Keratinocyte (primary cell): Measurements from ENCODE around the gene ANTXR2. TPM values are rescaled to one million over a fixed set of nuclear protein-coding genes. Genes with fewer than 3 reads are reported as not detected.

Experiments used
- DNase-seq: peaks from one replicate; pipeline ENCODE4 v3.0.0-alpha.2; 2011; ENCODE audit warnings: low read depth, missing footprints, low spot score
- FAIRE-seq: peaks from 2 replicates; lab custom pipeline; 2011; peaks lifted over from hg19 to GRCh38; lab: Jason Lieb, UNC
- H2AFZ ChIP-seq: 2 replicates; pipeline ENCODE4 v1.6.0; 2012; ENCODE audit warnings: low read length, control low read depth, inconsistent platforms; ENCODE audit not compliant: control insufficient read depth
- H3K27ac ChIP-seq: 2 replicates; pipeline ENCODE4 v1.5.1; 2011; ENCODE audit warnings: low read length; ENCODE audit not compliant: control insufficient read depth, insufficient read depth
- H3K27me3 ChIP-seq: 3 replicates; pipeline ENCODE4 v1.6.0; 2011; ENCODE audit warnings: low read length; ENCODE audit not compliant: control insufficient read depth, insufficient read depth; ENCODE audit errors: extremely low read depth
- H3K36me3 ChIP-seq, 2 experiments: 2 replicates in 1 of 2; 3 replicates in 1 of 2; pipeline ENCODE4 v1.5.1; 2011; ENCODE audit warnings: low read length in 2 of 2, mild to moderate bottlenecking in 1 of 2; ENCODE audit not compliant: control insufficient read depth in 2 of 2, insufficient read depth in 2 of 2; ENCODE audit errors: extremely low read depth in 1 of 2
- H3K4me1 ChIP-seq: 3 replicates; pipeline ENCODE4 v1.5.1; 2011; ENCODE audit warnings: low read length; ENCODE audit not compliant: control insufficient read depth, insufficient read depth; ENCODE audit errors: extremely low read depth
- H3K4me2 ChIP-seq: 3 replicates; pipeline ENCODE4 v1.6.0; 2011; ENCODE audit warnings: low read depth, low read length; ENCODE audit not compliant: control insufficient read depth, insufficient read depth; ENCODE audit errors: extremely low read depth
- H3K4me3 ChIP-seq, 3 experiments: fragments of 200-600 bp in 1 of 3; sonication (generic) in 1 of 3; 2 replicates in 2 of 3; 3 replicates in 1 of 3; pipeline ENCODE4 v1.5.1; 2011 to 2016; ENCODE audit warnings: low read length in 3 of 3, mild to moderate bottlenecking in 3 of 3, control low read depth in 2 of 3, inconsistent platforms in 1 of 3, low read depth in 1 of 3, mixed read lengths in 1 of 3, mixed run types in 1 of 3, moderate library complexity in 1 of 3; ENCODE audit not compliant: control insufficient read depth in 2 of 3, insufficient read depth in 2 of 3; ENCODE audit errors: extremely low read depth in 1 of 3
- H3K79me2 ChIP-seq: 2 replicates; pipeline ENCODE4 v1.6.0; 2012; ENCODE audit warnings: low read length; ENCODE audit not compliant: control insufficient read depth, insufficient read depth
- H3K9ac ChIP-seq: 3 replicates; pipeline ENCODE4 v1.6.0; 2011; ENCODE audit warnings: low read length; ENCODE audit not compliant: control insufficient read depth, insufficient read depth; ENCODE audit errors: extremely low read depth
- H3K9me1 ChIP-seq: 3 replicates; pipeline ENCODE4 v1.6.0; 2011; ENCODE audit warnings: low read length; ENCODE audit not compliant: control insufficient read depth, insufficient read depth; ENCODE audit errors: extremely low read depth
- H3K9me3 ChIP-seq: 2 replicates; pipeline ENCODE4 v1.5.1; 2012; ENCODE audit warnings: low read depth, low read length; ENCODE audit not compliant: control insufficient read depth
- H4K20me1 ChIP-seq: 3 replicates; pipeline ENCODE4 v1.6.0; 2011; ENCODE audit warnings: low read length; ENCODE audit not compliant: control insufficient read depth, insufficient read depth; ENCODE audit errors: extremely low read depth
- EZH2 ChIP-seq: IDR thresholded peaks from one replicate; pipeline ENCODE4 v1.6.1; 2012; ENCODE audit warnings: inconsistent platforms, mild to moderate bottlenecking, low read length, moderate library complexity
- dilution Hi-C: fragments of 300-500 bp; cut with MboI; formaldehyde crosslinking; loops from one replicate; pipeline ENCODE4 v1.7.0; 2020; ENCODE audit warnings: low sequenced_read_pairs; ENCODE audit not compliant: extremely low pct_ligation_motif_present
- polyA plus RNA-seq, 5 experiments: library from polyadenylated mRNA; depleted of rRNA in 3 of 5; stranded (reverse) in 3 of 5; stranded (forward) in 1 of 5; unstranded in 1 of 5; fragments of >200 nt; gene quantifications; 1 replicate in 1 of 5; 2 replicates in 3 of 5; 3 replicates in 1 of 5; pipeline versions ENCODE4 v1.2.1 to v1.2.3, GENCODE V29; 2011 to 2012; ENCODE audit warnings: missing spikeins in 2 of 5, low read depth in 1 of 5, low replicate concordance in 1 of 5
- TF ChIP-seq, protein P1 (sequence below), 3 experiments: IDR thresholded peaks in 1 of 3; conservative IDR thresholded peaks in 1 of 3; optimal IDR thresholded peaks in 1 of 3; 2 replicates in 2 of 3; 3 replicates in 1 of 3; pipeline versions ENCODE3 to v1.5.1; 2011; ENCODE audit warnings: low read length in 3 of 3, mild to moderate bottlenecking in 3 of 3, moderate library complexity in 2 of 3, control low read depth in 1 of 3, inconsistent platforms in 1 of 3; ENCODE audit not compliant: insufficient read depth in 2 of 3; ENCODE audit errors: extremely low read depth in 1 of 3

ANTXR2 gene
- polyA plus RNA-seq, 1 donor (not counting 4 experiments of a cell fraction or from before 2014, with no cell fraction given) = 89.1 TPM

- H3K9me3 ChIP-seq = no peaks in the 10 kb centered on the region
- peak overlapping the region; percentile 82 for H3K27ac ChIP-seq
Measured at GRCh38 chr4:80078346-80079092, 5.5 kb upstream of the ANTXR2 start.

DNA sequence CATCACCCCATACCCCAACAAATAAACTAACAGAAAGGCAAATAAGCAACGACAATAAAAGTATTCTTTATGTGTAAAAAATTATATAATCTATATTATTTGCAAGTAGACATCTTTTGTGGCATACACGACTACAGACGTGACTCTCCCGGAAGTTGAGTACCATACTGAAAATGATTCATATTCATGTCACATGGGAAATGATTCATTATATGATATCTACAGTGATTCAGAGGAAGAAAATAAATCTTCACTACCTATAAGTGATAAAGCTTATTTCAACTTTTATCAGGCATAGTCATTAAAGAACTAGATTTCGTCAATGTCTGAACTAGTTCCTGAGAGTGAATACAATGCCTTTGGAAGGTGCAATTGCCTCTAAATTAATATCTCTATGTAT is 4.6 kb upstream of the ANTXR2 start:
- DNase-seq (no peak), FAIRE-seq (no peak)
- peaks cover 3% of the 10 kb centered on the region for H3K79me2 ChIP-seq
- H3K4me3 ChIP-seq = peak overlapping the region in 1 of 3 experiments; percentile 28
- dilution Hi-C loops = no loop called here
- no peaks in the 10 kb centered on the region for H3K27me3 ChIP-seq
- peak overlapping the region; percentile 66 for H3K4me2 ChIP-seq
- H3K4me1 ChIP-seq = peaks cover 63% of the 10 kb centered on the region
- TF ChIP-seq, protein P1, sequence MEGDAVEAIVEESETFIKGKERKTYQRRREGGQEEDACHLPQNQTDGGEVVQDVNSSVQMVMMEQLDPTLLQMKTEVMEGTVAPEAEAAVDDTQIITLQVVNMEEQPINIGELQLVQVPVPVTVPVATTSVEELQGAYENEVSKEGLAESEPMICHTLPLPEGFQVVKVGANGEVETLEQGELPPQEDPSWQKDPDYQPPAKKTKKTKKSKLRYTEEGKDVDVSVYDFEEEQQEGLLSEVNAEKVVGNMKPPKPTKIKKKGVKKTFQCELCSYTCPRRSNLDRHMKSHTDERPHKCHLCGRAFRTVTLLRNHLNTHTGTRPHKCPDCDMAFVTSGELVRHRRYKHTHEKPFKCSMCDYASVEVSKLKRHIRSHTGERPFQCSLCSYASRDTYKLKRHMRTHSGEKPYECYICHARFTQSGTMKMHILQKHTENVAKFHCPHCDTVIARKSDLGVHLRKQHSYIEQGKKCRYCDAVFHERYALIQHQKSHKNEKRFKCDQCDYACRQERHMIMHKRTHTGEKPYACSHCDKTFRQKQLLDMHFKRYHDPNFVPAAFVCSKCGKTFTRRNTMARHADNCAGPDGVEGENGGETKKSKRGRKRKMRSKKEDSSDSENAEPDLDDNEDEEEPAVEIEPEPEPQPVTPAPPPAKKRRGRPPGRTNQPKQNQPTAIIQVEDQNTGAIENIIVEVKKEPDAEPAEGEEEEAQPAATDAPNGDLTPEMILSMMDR (optimal IDR thresholded peaks at IDR 0.05 in 1 of 3, IDR thresholded peaks at IDR 0.05 in 1 of 3, conservative IDR thresholded peaks at IDR 0.05 in 1 of 3; ENCODE audit: extremely low read depth in 1 of 3, insufficient read depth in 2 of 3, low read length in 3 of 3) = no peak
- no peak for TF ChIP-seq EZH2
- H3K9ac ChIP-seq = peak overlapping the region; percentile 28
- H3K9me3 ChIP-seq = no peaks in the 10 kb centered on the region
- peak overlapping the region; percentile 82 for H3K27ac ChIP-seq
- no peaks in the 10 kb centered on the region for H3K36me3 ChIP-seq
- no peaks in the 10 kb centered on the region for H3K9me1 ChIP-seq
- no peak overlapping the region for H2AFZ ChIP-seq
- no peaks in the 10 kb centered on the region for H4K20me1 ChIP-seq

More at GRCh38 chr4:80078346-80079092, 5.5 kb upstream of the ANTXR2 start:
- H3K79me2 ChIP-seq = no peaks in the 10 kb centered on the region
- FAIRE-seq (peak; percentile 91), DNase-seq (no peak)
- no peaks in the 10 kb centered on the region for H3K36me3 ChIP-seq
- no peaks in the 10 kb centered on the region for H3K27me3 ChIP-seq
- H3K9ac ChIP-seq = peak overlapping the region; percentile 28
- H2AFZ ChIP-seq = no peak overlapping the region
- peak overlapping the region in 2 of 3 experiments; percentile 4 to 28 for H3K4me3 ChIP-seq
- H3K4me2 ChIP-seq = peak overlapping the region; percentile 66
- dilution Hi-C loops = no loop called here
- TF ChIP-seq, protein P1 (optimal IDR thresholded peaks at IDR 0.05 in 1 of 3, IDR thresholded peaks at IDR 0.05 in 1 of 3, conservative IDR thresholded peaks at IDR 0.05 in 1 of 3; ENCODE audit: extremely low read depth in 1 of 3, insufficient read depth in 2 of 3, low read length in 3 of 3) = no peak
- no peak for TF ChIP-seq EZH2
- H3K9me1 ChIP-seq = no peaks in the 10 kb centered on the region
- H4K20me1 ChIP-seq = no peaks in the 10 kb centered on the region
- H3K4me1 ChIP-seq = peaks cover 59% of the 10 kb centered on the region
